PC-9 (cell line): ENCODE data around the gene SEZ6L. TPM values are rescaled to one million over a fixed set of nuclear protein-coding genes. Genes with fewer than 3 reads are reported as not detected.

ENCODE experiments used
- BruUV-seq: library from RNA; stranded (reverse); fragments of 400-500 nt; replicated peaks from 2 replicates; lab custom pipeline; 2021; lab: Mats Ljungman, UMichigan
- CTCF ChIA-PET: fragments of 300-600 bp; sonication (Branson Sonifier 250); formaldehyde crosslinking; loops from one replicate; lab custom pipeline; 2022; ENCODE audit warnings: antibody characterized with exemption; lab: Charles Lee
- POLR2A ChIA-PET: fragments of 300-600 bp; sonication (Branson Sonifier 250); formaldehyde crosslinking; loops from one replicate; lab custom pipeline; 2022; ENCODE audit warnings: antibody characterized with exemption; ENCODE audit not compliant: unreplicated experiment; lab: Charles Lee
- DNase-seq, 2 experiments: peaks; one replicate each; pipeline versions ENCODE4 v3.0.0 to v3.0.0-alpha.2; 2015 to 2022; ENCODE audit warnings: mixed read lengths in 1 of 2
- H2AFZ ChIP-seq: fragments of 200-600 bp; sonication (generic); 2 replicates; pipeline ENCODE4 v1.8.1; 2017; ENCODE audit warnings: antibody characterized with exemption
- H3F3A ChIP-seq: fragments of 200-600 bp; sonication (generic); 2 replicates; pipeline ENCODE4 v1.8.1; 2017; ENCODE audit warnings: antibody characterized with exemption, mild to moderate bottlenecking, low read depth; ENCODE audit not compliant: insufficient read depth
- H3K27ac ChIP-seq: fragments of 200-600 bp; sonication (generic); 2 replicates; pipeline ENCODE4 v1.6.1; 2016; ENCODE audit warnings: mixed run types
- H3K27me3 ChIP-seq: fragments of 200-600 bp; sonication (generic); 2 replicates; pipeline ENCODE4 v1.6.1; 2016; ENCODE audit warnings: low read depth, mixed run types; ENCODE audit not compliant: insufficient read depth
- H3K36me3 ChIP-seq: fragments of 200-600 bp; sonication (generic); 2 replicates; pipeline ENCODE4 v1.6.1; 2016; ENCODE audit warnings: low read depth, mixed run types
- H3K4me1 ChIP-seq: fragments of 200-600 bp; sonication (generic); replicated peaks from 2 replicates; pipeline ENCODE4 v1.6.1; 2016; ENCODE audit warnings: mixed run types; ENCODE audit not compliant: insufficient read depth
- H3K4me2 ChIP-seq: fragments of 200-600 bp; sonication (generic); 2 replicates; pipeline ENCODE4 v1.6.1; 2017; ENCODE audit warnings: mixed run types
- H3K4me3 ChIP-seq: fragments of 200-600 bp; sonication (generic); 2 replicates; pipeline ENCODE4 v1.6.1; 2016; ENCODE audit warnings: mixed run types
- H3K79me2 ChIP-seq: fragments of 200-600 bp; sonication (generic); 2 replicates; pipeline ENCODE4 v1.6.1; 2017; ENCODE audit warnings: low read depth, mixed run types
- H3K9me2 ChIP-seq: fragments of 200-600 bp; sonication (generic); 2 replicates; pipeline ENCODE4 v1.8.1; 2017; ENCODE audit warnings: mild to moderate bottlenecking; ENCODE audit not compliant: insufficient read depth
- H3K9me3 ChIP-seq: fragments of 200-600 bp; sonication (generic); 2 replicates; pipeline ENCODE4 v1.8.1; 2016; ENCODE audit warnings: low read depth; ENCODE audit not compliant: insufficient read depth
- H4K20me1 ChIP-seq: fragments of 200-600 bp; sonication (generic); 2 replicates; pipeline ENCODE4 v1.8.1; 2017; ENCODE audit not compliant: insufficient read depth
- EZH2 ChIP-seq: fragments of 200-600 bp; sonication (generic); IDR thresholded peaks from 2 replicates; pipeline ENCODE4 v1.8.0; 2017; ENCODE audit warnings: antibody characterized with exemption, low read depth
- intact Hi-C: fragments of 100-400 bp; cut with micrococcal nuclease; formaldehyde crosslinking; loops from one replicate; pipeline ENCODE4 v1.10.0; 2022; ENCODE audit not compliant: unreplicated experiment
- total RNA-seq: library from RNA; stranded (reverse); gene quantifications from 2 replicates; pipeline ENCODE4 v1.2.3, GENCODE V29; 2021
- TF ChIP-seq, protein P1 (sequence below): fragments of 200-600 bp; sonication (generic); conservative IDR thresholded peaks from 2 replicates; pipeline ENCODE4 v1.6.1; 2017; ENCODE audit warnings: mixed run types, antibody characterized with exemption, mild to moderate bottlenecking, moderate library complexity

The SEZ6L gene
- total RNA-seq, 1 experiment from 2014 or later: not detected

GRCh38 chr22:26295563-26296126, 126.4 kb downstream of the SEZ6L start:
- POLR2A ChIA-PET: no interaction called here
- Histone ChIP-seq H3F3A (no peaks in the 10 kb centered on the region), H3K36me3 (no peaks in the 10 kb centered on the region), H3K79me2 (no peaks in the 10 kb centered on the region), H3K9me3 (no peaks in the 10 kb centered on the region), H3K4me1 (no peaks in the 10 kb centered on the region), H3K4me3 (no peak overlapping the region), H3K27me3 (peaks cover 76% of the 10 kb centered on the region), H3K9me2 (no peaks in the 10 kb centered on the region), H2AFZ (no peak overlapping the region), H3K27ac (no peak overlapping the region), H4K20me1 (no peaks in the 10 kb centered on the region), H3K4me2 (no peak overlapping the region)
- TF ChIP-seq, protein P1, sequence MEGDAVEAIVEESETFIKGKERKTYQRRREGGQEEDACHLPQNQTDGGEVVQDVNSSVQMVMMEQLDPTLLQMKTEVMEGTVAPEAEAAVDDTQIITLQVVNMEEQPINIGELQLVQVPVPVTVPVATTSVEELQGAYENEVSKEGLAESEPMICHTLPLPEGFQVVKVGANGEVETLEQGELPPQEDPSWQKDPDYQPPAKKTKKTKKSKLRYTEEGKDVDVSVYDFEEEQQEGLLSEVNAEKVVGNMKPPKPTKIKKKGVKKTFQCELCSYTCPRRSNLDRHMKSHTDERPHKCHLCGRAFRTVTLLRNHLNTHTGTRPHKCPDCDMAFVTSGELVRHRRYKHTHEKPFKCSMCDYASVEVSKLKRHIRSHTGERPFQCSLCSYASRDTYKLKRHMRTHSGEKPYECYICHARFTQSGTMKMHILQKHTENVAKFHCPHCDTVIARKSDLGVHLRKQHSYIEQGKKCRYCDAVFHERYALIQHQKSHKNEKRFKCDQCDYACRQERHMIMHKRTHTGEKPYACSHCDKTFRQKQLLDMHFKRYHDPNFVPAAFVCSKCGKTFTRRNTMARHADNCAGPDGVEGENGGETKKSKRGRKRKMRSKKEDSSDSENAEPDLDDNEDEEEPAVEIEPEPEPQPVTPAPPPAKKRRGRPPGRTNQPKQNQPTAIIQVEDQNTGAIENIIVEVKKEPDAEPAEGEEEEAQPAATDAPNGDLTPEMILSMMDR: no peak
- no peak for TF ChIP-seq EZH2
- no TSS peak for BruUV-seq
- no peak for DNase-seq
- intact Hi-C loops: no loop called here
- CTCF ChIA-PET: no interaction called here

- no peak for DNase-seq
- H3K27ac ChIP-seq: no peak overlapping the region
- H3K4me3 ChIP-seq: no peak overlapping the region
- ChIA-PET POLR2A (no interaction called here), CTCF (no interaction called here)
- no peak for TF ChIP-seq EZH2
- TF ChIP-seq, protein P1: no peak
- no peak overlapping the region for H2AFZ ChIP-seq
- intact Hi-C loops: no loop called here
- H4K20me1 ChIP-seq: no peaks in the 10 kb centered on the region
- no peaks in the 10 kb centered on the region for H3K36me3 ChIP-seq
- no peaks in the 10 kb centered on the region for H3K9me2 ChIP-seq
- no peaks in the 10 kb centered on the region for H3K79me2 ChIP-seq
- no peaks in the 10 kb centered on the region for H3F3A ChIP-seq
- H3K4me1 ChIP-seq: no peaks in the 10 kb centered on the region
- H3K9me3 ChIP-seq: no peaks in the 10 kb centered on the region
- no peak overlapping the region for H3K4me2 ChIP-seq
- peaks cover 67% of the 10 kb centered on the region for H3K27me3 ChIP-seq
- no TSS peak for BruUV-seq
Measured at GRCh38 chr22:26298605-26299310, 129.5 kb downstream of the SEZ6L start.

GRCh38 chr22:26302726-26303125, 133.5 kb downstream of the SEZ6L start:
- peaks cover 51% of the 10 kb centered on the region for H3K27me3 ChIP-seq
- no TSS peak for BruUV-seq
- POLR2A ChIA-PET: no interaction called here
- H4K20me1 ChIP-seq: no peaks in the 10 kb centered on the region
- H3K79me2 ChIP-seq: no peaks in the 10 kb centered on the region
- intact Hi-C loops: no loop called here
- no peak overlapping the region for H3K4me3 ChIP-seq
- no peaks in the 10 kb centered on the region for H3K9me3 ChIP-seq
- H3K27ac ChIP-seq: no peak overlapping the region
- no peak for TF ChIP-seq EZH2
- TF ChIP-seq, protein P1: no peak
- no peak overlapping the region for H2AFZ ChIP-seq
- H3K4me1 ChIP-seq: no peaks in the 10 kb centered on the region
- H3K36me3 ChIP-seq: no peaks in the 10 kb centered on the region
- no peak for DNase-seq
- CTCF ChIA-PET: no interaction called here
- no peak overlapping the region for H3K4me2 ChIP-seq
- no peaks in the 10 kb centered on the region for H3K9me2 ChIP-seq
- no peaks in the 10 kb centered on the region for H3F3A ChIP-seq
